ENCODE data around the gene GNLY.

Gene GNLY

DNA sequence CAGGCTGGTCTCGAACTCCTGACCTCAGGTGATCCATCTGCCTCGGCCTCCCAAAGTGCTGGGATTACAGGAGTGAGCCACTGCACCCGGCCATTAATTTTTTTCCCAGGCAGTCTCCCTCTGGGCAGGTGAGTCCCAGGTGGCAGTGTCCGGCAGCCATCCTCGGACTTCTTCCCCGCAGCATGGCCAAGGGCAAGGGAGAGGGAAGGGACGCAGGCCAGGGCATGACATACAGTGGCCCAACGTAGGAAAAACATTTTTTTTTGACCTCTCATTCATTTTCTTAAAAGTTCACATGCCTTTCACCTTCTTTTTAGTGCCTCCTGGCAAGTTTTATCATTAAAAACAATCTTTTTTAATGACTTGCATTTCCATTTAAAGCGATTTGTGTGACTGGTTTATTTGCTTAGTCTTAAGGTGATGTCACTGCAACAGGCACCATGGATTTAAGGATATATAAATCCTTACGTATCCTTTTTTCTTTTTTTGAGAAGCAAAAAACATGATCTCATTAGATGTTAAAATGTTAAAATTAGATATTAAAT lies 36.6 kb downstream of the GNLY start:
- no peak for DNase-seq

DNA sequence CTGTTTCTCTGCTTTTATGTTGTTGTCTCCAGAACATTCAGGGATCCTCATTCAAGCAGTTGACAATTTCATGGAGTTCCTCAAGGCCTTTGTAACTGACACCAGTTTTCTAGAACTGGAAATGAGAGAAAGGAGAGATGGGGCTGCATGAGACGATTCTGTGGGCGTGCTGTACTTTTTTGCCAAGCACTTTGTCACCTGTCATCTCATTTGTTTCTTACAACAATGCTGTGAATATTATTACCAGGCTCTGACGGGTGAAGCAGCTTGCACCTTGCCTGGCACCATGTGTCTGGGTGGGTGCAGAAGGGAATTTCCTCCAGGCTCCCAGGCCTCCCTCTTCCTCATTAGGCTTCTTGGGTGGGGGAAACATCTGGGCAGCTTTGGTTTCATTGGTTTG lies 37.4 kb downstream of the GNLY start:
- DNase-seq = no peak

DNA sequence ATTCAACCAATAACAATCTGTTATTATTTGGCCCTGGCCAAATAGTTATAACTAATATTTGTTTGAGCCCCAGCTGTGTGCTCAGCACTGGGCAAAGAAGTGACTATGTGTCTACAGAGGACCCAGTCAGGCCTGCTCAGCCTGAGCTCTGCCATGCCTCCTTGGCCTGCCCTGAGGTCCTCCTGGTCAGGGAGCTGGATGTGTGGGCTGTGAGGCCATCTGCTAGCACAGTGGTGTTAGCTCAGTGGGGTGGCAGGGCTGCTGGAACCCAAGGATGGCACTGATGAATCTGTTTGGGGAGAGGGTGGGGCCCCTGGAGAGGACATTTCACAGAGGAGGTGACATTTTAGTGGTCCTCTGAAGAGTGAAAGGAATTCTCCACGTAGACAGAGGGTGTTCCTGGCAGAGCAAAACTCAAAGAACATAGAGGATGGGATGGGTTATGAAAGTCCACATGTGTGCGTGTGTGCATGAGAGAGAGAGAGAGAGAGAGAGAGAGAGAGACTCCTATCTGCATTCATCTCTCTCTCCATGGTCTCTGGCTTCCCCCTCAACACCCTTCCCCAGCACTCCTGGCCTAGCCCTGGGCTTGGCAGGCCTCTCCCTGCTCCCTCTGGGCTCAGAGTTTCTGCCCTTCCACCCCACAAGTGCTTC lies 38.4 kb downstream of the GNLY start:
- no peak for DNase-seq

DNA sequence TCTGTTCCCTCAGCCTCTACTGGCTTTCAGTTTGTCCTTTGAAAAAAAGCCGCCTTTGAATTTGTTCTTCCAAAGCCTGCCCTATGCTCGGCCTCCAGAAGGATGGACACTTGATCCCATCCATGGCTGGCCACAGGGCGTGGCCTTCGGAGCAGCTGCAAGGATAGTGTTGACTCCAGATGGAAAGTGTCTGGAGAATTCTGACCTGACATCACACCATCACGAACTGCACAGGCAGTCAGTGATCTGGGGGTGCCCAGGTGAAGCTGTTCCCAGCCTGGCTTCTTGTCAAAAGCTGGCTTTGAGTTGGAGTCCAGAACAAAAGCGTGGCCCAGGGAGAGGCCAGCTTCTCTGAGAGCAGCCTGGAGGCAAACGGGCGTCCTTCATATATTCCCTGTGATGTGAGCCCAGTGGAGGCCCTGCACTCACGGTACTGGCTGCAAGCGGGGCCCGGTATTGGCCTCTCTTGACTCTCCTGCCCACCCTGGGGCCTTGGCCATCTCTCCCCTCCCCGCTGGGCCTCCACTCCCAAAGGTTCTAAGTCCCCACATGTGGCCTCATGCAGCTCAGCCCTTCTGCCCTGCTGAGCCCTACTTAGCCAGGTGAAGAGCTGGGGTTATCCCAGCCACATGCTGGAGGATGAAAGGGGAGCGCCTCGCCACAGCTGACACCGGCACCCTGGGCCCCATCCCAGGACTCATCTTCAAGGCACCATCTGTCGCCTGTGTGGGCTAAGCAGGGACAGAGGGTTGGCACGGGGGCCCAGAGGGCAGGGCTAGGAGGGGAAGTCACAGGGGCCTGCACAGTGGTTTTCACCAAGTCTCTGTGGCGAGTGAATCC lies 39.2 kb downstream of the GNLY start:
- no peak for DNase-seq

DNA sequence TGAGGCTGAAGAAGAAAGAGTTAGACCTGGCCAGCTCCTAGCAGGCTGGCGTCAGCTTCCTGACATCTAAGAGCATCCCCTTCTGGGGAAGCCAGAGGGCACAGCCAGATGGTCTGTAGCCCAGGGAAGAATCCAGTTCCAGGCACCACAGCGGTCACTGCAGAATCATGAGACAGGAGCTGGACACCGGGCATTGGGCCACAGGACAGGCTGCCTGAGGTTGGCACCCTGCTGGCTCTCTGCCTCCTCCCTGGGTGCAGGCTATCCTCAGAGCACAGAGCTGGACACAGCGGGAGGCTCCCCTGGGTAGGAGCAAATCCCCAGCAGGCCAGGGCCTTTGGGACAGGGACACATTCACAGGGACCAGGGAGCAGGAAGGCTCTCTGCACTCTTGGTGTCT lies 39.9 kb downstream of the GNLY start:
- DNase-seq = no peak

DNA sequence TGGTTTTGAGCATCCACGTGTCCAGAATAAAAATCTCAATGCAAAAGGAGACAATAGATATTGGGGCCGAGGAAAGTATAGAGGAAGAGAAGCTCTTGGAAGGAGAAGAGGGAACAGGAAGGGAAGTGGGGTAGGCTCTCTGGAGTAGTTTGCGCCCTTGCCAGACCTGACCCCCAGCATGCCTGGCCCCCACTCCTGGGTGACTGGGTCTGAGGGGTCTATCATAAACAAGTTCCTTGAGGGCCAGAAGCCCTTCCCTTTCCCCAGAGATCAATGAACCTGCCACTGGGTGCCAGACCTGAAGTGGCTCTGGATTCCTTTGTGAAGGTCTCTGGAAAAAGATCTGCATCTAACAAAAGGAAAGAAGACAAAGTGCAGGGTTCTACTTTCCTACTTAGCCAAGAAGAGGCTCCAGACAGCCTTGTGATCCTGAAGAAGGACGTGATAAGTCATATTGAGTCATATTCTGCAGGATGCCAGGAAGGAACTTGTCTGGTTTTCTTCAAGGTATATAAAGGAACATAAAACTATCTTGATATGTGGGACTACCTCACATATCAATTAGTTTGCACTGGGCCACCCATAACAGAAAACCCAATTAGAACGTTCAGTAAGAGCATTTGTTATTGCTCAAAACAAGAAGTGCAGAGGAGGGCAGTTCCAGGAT lies 40.9 kb downstream of the GNLY start:
- no peak for DNase-seq

DNA sequence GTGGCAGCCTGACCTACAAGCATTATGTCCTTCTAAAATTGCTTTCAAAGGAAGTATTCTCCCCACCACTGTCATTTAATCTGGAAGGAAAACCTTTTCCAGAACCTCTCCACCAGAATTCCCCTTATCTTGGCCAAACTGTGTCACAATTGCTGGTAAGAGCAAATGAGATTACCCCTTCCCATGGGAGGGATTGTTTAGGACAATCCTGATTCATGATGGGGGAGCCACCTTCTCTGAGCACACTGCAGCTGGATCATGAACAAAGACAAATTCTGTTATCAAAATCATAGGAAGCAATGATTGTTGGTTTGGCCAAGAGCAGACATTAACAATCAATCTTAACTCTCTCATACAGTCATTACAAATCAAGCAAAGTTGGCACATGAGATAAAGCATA lies 41.5 kb downstream of the GNLY start:
- no peak for DNase-seq

DNA sequence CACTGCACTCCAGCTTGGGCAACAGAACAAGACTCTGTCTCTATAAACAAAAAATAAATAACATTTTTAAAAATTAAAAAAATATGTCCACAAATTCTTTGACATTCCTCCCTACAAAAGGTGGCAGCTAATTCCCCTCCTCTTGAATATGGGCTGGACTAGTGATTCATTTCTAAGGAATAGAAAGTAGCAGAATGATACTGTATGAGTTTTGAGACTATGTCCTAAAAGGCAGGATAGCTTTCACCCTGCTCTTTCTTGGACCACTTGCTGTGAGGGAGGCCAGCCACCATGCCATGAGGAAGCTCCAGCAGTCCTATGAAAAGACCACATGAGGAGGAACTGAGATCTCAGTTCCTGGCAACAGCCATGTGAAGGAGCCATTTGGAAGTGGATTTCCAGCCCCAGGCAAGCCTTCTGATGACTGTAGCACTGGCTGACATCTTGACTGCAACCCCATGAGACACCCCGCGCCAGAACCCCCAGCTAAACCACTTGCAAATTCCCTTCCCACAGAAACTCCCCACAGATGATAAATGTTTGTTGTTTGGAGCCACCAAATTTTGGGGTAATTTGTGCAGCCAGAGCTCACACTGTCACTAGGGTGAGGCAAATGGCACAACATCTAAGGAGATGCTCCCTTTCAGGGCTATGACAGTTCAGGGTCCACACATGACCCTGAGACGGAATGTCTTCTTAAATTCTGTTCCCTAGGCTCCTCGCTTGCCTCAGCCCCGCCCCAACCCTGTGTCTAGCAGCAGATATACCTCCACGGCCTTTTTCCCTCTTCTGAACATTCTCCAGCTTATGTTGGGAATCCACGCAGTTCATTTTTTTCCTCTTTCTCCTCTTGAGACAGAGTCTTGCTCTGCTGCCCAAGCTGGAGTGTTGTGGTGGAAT lies 42.5 kb downstream of the GNLY start:
- DNase-seq = no peak

DNA sequence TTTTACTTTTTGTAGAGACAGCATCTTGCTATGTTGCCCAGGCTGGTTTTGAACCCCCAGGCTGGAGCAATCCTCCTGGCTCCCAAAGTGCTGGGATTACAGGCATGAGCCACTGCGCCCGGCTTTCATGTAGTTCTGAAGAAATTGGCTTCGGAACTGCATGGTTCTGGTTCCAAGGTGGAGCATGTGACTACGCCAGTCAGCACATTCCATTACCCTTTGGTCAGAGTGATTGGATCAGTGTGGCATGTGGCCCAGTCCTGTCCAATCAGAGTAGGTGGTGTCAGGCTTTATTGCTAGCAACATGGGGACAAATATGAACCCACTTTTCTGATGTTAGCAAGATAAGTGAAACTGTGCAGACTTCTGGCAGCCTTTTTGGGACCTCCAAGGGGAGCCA lies 43.3 kb downstream of the GNLY start:
- DNase-seq = no peak

DNA sequence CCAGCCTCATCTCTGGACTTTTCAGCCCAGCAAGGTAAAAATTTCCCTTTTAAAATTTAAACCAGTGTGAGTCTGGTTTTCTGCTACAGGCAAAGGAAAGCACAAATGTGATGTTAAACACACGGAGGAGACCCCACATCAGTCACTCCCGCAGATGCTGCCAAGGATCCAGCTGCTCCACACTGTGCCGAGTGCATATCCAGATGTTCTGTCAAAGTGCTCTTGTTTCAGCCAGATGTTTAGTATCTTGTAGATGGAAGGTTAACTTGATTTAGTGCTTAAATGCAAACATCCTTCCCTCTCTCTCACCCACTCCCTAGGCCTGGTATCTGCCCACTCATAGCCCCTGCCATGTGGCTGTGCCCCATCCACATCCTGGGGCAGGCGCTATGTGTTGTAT lies 43.8 kb downstream of the GNLY start:
- no peak for DNase-seq

DNA sequence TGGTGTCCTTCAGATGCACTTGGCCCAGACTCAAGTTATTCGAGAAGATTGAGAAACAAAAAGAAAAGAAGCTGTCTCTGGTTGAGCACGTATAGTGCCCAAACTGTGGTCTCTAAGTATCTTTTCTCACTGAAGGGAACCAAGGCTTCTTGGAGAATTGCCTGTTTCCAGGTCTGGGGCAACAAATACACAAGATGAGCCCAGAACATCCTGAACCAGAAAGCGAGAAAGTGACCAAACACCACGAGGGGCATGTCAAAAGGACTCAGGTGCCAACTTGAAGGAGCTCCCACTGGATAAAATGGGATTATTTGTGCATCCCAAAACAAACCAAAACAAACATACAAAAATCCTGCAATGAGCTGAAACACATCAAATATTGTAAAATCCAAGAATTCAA lies 46.0 kb downstream of the GNLY start:
- DNase-seq = no peak

DNA sequence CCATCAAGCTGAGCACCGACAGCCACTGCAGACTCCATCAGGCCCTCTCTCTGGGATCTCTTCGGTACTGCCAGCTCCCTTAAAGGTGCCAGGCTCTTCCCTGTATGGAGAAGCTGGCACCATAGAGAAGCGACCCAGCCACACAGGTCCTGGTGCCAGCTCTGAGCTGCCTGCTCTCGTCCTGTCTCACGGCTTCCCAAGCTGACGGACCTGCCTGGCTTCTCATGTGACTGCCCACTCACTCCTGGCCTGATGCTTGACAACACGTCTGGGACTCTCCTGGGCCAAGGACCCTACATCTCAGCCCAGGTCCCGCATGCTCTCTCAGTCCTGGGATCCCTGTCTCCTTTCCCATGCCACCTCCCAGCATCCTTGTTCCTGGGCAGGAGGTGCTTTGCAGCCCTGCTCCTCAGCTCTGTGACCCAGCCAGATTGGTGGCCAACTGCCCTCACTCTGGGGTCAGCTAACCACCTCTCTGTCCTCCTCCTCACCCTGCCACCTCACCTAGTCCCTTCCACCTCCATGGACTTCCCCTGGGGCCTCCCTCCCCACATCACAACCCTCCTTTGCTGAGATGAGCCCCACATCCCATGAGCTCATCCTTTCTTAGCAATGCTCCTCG lies 47.2 kb downstream of the GNLY start:
- no peak for DNase-seq

DNA sequence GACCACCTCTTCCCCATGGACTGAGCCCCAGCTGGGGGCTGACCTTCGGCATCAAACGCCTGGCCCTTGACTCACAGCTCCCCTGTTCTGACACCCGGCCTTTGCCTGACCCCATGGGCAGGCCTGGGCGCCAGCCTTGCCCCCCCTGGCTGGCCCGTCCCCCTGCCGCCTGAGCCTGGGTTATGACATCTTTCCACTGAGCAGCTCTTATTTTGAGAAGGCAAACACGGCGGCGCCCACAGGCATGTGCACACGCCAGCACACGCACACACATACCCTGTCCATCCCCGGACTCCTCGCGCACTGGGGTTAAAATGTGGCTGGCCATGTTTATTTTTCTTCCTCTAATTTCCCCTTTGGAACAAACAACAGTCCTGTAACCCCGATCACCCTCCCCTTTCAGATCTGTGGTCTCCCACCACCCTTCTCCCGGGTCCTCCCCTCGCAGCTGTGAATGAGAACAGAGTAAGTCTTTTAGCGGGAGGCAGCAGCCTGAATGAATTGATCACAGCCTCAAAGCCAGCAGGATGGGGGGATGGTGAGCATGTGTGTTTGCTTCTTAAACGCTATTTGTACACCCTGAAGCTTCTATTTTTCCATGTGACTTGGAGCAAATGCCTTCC lies 47.8 kb downstream of the GNLY start:
- no peak for DNase-seq

DNA sequence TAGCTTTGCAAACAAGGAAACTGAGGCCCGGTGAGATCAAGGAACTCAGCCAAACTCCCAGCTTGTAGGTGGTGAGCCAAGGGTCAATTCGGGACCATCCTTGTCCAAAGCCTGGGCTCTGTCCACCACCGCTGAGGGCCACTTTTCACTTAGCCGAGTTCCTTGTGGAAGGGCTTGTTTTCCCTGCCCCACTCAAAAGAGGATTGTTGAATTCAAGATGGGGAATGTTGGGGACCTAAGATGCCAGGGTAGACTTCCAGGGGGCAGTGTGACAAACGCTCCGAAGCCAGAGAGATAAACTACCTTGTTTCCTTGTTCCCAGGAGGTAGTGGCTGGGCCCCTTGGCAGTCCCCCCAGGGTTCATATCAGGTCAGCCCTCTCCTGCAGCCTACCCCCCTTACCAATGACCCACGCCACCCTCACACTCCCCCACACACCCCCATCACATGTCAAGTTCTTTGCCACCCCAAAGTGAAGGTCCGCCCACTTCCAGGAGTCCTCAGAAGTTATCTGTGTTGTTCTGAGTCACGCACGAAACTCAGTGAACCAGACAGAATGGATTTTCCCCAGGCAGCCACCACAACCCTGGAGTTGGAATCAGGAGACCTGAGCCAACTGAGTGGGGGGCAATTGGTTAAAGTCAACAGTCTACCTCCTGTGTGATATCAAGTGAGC lies 49.3 kb downstream of the GNLY start:
- DNase-seq = no peak

DNA sequence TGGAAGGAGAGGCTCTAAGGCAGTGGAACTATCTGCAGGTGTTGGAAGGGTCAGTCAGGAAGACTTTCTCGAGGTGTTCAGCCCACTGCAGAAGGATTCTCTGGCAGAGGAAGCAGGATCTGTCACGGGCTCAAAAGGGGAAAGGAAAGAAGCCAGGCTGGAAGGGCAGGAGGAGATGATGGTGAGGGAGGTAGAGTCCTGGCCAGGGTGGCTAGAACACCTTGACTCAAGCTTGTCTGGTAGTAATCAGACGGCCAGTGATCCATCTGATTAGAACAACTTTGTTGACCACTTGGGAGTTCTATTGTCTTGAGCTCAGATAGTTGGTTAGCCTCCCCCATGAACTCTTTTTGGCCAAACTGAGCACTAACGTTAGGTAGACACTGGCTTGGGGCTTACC lies 49.9 kb downstream of the GNLY start:
- no peak for DNase-seq

DNA sequence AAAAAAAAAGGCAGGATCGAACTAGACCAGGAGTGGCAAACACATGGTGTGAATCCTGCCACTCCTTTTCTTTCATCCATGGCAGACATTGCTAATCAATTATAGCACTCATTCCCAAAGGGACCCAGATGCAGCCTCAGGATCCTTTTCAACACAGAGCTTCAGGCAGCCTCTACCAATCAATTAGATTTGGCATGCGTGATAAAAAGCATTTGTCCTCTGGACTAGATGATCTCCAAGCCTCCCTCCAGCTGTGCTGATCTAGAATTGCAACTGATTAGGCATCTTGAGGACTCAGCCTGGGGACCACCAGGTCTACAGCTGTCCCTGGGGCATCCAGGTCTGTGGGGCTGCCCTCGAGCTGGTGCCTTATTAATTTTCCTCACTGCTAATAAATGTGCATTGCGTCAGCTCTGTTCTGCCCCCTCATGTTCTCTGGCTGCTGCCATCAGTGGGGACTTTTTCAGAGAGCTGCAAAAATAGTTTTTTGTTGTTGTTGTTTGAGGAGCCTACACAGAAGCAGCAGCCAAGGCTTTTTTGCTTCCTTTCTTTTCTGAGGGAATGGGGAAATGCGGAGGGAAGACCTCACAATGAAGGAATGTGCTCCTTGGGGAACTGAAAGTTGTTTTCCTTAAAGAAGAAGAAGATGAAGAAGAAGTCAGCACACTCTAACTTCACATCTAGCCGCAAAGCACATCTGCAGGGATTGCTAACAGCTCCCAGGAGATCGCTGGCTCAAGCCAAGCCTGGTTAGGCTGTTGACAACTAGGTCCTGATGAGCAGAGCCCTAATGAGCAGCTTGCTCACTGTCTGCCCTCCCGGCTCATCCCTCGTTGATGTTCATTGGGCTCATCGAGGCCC lies 50.8 kb downstream of the GNLY start:
- no peak for DNase-seq

DNA sequence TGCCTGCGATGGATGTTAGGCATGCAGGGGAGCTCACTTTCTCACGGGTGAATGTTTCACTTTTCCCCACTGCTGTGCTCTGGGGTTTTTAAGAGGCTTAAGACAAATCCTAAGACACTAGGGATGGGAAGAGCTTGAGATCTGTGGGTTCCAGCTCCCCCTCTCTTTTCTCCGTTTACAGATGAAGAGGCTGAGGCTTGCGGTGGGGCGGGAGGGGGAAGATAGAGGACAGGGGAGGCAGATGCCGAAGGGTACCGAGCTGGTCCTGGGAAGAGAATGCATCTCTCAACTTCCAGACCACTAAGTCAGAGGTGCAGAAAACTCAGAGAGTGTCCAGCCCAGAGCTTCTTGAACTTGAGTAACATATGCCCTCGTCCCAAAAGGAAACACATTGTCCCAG lies 51.5 kb downstream of the GNLY start:
- DNase-seq = no peak

DNA sequence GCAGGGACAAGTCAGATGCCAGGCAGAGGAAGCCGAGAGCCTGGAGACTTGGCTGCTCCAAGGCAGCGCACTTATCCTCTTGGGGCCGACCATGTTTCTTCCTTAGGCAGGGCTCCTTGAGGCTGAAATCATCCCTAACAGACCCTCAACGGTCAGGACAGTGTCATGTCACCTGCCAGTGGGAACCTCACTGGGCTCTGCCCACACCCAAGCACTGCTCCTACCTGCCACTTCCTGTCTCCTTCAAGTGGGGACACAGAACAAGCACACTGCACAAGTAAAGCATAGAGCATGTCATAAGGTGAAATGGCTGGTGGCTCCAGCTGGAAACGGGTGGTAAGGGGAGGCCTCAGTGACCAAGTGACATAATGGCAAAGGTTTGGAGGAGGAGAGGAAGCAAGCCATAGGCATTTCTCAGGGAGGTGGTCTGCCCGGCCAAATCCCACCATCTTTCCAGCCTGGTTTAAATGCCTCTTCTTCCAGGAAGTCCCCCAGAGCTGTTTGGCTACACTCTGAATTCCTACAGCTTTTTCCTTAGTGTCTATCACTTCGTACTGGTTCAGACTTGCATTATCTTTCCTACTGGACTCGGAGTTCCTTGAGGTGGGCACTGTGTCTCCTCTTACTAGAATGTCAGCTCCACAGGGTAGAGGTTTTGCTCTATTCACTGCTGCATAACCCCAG lies 52.3 kb downstream of the GNLY start:
- DNase-seq = no peak

DNA sequence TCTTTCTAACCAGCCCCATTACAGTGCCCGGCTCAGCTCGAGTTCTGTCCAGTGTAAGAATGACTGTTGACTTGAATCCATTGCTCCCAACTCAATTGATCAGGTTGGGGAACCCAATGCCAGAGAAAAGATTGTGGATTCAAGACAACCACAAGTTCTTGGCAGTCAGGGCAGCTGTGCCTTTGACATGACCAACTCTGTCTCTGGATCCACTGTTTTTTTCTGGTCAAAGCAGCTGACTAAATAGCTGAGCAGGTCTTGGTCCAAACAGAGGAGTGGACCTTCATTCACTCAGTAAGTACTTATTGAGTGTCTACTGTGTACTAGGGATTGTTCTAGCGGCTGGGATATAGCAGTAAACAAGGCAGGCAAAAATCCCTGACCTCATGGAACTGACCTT lies 53.3 kb downstream of the GNLY start:
- DNase-seq = no peak

All from activated CD4-positive, alpha-beta T cell treated with anti-CD3 and anti-CD28 coated beads, Interleukin-10, Interleukin-2, amounts not matched to agents 100 ng/mL and 50 ng/mL, durations not matched to agents 16 hours and 8 hours (primary cell).